ENCODE measurements around the gene C9orf85.
A peak's percentile ranks its signal among the peaks of the same experiment; 100 is the strongest.

C9orf85 gene

GRCh38 chr9:71911908-71912335, 483 bp downstream of the C9orf85 start:
- no peak for DNase-seq (ENCODE audit: low spot score in 2 of 2)
- H3K27ac Mint-ChIP-seq (ENCODE audit: low read depth) = peak overlapping the region; percentile 94
- peaks cover 66% of the 10 kb centered on the region for H3K4me1 Mint-ChIP-seq
- H3K4me3 Mint-ChIP-seq = peak overlapping the region; percentile 99
- ATAC-seq (replicated peaks; ENCODE audit: extremely low read depth, poor library complexity, severe bottlenecking) = no peak
- H3K9me3 Mint-ChIP-seq = no peaks in the 10 kb centered on the region
- peaks cover 18% of the 10 kb centered on the region for H3K36me3 Mint-ChIP-seq (ENCODE audit: insufficient read depth)
- no peaks in the 10 kb centered on the region for H3K27me3 Mint-ChIP-seq

DNA sequence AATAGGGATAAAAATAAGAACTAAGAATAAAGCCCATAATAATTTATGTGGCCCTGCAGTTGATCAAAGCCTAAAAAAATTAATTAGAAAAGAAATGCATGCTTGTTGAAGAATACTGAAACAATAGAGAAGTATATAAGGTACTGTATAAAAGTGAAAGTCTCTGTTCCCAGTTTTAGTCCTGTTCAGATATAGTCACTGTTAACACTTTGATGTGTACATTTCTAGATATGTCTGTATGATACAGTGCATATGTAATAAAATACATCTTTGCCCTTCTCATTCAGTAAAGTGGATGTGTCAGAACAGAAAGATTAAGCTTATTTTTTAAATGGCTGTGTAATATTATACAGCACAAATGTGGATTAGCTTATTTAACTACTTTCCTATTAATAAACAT, 4.1 kb downstream of the C9orf85 start:
- H3K4me1 Mint-ChIP-seq = peaks cover 43% of the 10 kb centered on the region
- no peaks in the 10 kb centered on the region for H3K9me3 Mint-ChIP-seq
- no peaks in the 10 kb centered on the region for H3K27me3 Mint-ChIP-seq
- no peak overlapping the region for H3K27ac Mint-ChIP-seq (ENCODE audit: low read depth)
- ATAC-seq (replicated peaks; ENCODE audit: extremely low read depth, poor library complexity, severe bottlenecking) (no peak), DNase-seq (ENCODE audit: low spot score in 2 of 2) (no peak)
- H3K4me3 Mint-ChIP-seq = no peak overlapping the region
- peaks cover 14% of the 10 kb centered on the region for H3K36me3 Mint-ChIP-seq (ENCODE audit: insufficient read depth)

DNA sequence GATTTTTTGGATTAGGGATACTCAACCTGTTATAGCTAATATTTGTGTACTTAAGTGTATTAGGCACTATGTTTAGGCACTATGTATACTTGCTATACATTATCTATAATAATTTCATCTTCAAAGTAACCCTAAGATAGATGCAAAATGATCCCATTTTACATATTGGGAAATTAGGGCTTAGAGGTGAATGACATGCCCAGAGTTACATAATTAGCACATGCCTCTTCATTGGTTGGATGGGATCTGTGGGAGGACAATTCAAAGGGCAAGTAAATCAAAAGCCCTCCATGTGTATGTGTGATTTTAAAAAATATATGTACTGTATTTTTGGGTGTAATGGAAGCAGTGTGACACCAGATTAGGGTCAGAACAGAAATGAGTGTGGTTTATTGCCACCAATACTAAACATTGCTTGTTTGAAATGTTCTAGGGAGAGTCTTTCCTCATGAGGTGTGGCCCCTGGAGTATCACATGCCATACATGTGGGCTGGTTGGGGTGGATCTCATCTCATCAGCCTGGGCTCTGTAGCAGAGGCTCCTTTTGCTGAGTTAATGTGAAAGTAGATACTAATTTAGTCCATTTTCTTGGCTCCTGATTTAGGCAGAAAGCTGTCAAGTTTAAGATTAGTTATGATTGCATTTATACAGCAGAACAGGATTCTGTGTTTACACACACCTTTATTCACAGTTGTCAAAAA, 5.5 kb downstream of the C9orf85 start:
- Mint-ChIP-seq H3K9me3 (no peaks in the 10 kb centered on the region), H3K27ac (ENCODE audit: low read depth) (no peak overlapping the region), H3K36me3 (ENCODE audit: insufficient read depth) (peaks cover 8% of the 10 kb centered on the region), H3K27me3 (no peaks in the 10 kb centered on the region), H3K4me3 (no peak overlapping the region), H3K4me1 (peaks cover 34% of the 10 kb centered on the region)
- no peak for ATAC-seq (replicated peaks; ENCODE audit: extremely low read depth, poor library complexity, severe bottlenecking)
- DNase-seq (ENCODE audit: low spot score in 2 of 2) = no peak

GRCh38 chr9:71918419-71918818, 7.0 kb downstream of the C9orf85 start:
- no peak for ATAC-seq (replicated peaks; ENCODE audit: extremely low read depth, poor library complexity, severe bottlenecking)
- Mint-ChIP-seq H3K27ac (ENCODE audit: low read depth) (no peak overlapping the region), H3K36me3 (ENCODE audit: insufficient read depth) (peaks cover 8% of the 10 kb centered on the region), H3K9me3 (no peaks in the 10 kb centered on the region), H3K27me3 (no peaks in the 10 kb centered on the region), H3K4me3 (no peak overlapping the region), H3K4me1 (peaks cover 36% of the 10 kb centered on the region)
- DNase-seq (ENCODE audit: low spot score in 2 of 2) = no peak

DNA sequence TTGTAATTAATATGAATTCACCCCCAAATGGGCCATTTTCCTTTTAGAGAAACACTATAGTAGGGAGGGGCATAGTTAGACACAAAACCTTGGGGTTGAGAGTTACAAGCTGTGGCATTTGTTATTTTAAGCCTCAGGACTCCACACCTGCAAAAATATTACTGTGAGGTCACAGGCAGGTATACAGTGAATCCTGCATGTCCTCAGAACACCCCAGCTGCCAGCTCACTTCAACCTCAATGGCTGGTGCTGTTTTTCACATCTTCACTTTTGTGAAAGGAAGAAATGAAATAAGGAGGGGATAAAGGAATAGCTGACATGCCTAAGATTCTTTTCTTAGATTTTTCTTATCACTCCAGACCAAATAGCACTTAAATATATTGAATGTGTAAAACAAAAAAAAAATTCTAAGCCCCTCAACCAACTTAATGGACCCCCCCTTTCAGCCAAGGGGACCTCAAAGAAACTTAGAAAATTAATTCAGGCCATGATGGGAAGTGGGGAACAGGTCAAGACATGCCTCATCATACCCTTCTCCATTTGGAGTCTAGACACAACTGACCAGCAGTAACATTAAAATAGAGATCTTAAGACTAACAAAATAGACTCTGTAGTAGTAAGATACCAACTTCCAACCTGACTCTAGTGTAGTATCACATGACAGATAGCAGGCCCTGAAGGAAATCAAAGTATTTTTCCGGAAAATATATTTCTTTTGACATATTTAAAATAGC, 9.2 kb downstream of the C9orf85 start:
- Mint-ChIP-seq H3K27me3 (no peaks in the 10 kb centered on the region), H3K36me3 (ENCODE audit: insufficient read depth) (peaks cover 7% of the 10 kb centered on the region), H3K4me1 (peaks cover 38% of the 10 kb centered on the region), H3K4me3 (no peak overlapping the region), H3K9me3 (no peaks in the 10 kb centered on the region), H3K27ac (ENCODE audit: low read depth) (no peak overlapping the region)
- ATAC-seq (replicated peaks; ENCODE audit: extremely low read depth, poor library complexity, severe bottlenecking) = no peak
- DNase-seq (ENCODE audit: low spot score in 2 of 2) = no peak

DNA sequence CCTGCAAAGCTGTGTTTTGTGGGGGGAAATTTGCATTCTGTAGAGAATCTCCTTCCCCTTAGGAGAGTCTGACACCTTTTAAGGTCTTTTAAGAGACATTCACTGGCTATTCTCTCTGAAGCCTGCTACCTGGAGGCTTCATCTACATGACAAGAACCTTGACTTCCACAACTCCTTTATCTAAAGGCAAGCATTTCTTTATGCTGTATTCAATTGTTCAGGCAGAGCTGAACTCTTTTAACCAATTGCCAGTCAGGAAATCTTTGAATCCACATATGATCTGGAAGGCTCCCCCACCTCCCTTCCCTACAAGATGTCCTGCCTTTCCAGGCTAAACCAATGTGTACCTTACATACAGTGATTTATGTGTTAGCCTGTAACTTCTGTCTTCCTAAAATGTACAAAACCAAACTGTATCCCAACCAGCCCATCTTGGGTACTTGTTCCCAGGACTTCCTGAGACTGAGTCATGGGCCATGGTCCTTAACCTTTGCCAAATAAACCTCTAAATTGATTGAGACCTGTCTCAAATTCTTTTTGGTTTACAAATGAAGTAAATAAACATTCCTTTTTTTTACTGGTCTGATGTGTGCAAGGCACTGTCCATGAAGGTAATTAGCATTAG, 9.9 kb downstream of the C9orf85 start:
- peaks cover 33% of the 10 kb centered on the region for H3K4me1 Mint-ChIP-seq
- H3K36me3 Mint-ChIP-seq (ENCODE audit: insufficient read depth) = peaks cover 7% of the 10 kb centered on the region
- no peaks in the 10 kb centered on the region for H3K9me3 Mint-ChIP-seq
- ATAC-seq (replicated peaks; ENCODE audit: extremely low read depth, poor library complexity, severe bottlenecking) = no peak
- no peaks in the 10 kb centered on the region for H3K27me3 Mint-ChIP-seq
- H3K4me3 Mint-ChIP-seq = no peak overlapping the region
- no peak overlapping the region for H3K27ac Mint-ChIP-seq (ENCODE audit: low read depth)
- DNase-seq (ENCODE audit: low spot score in 2 of 2) = no peak

DNA sequence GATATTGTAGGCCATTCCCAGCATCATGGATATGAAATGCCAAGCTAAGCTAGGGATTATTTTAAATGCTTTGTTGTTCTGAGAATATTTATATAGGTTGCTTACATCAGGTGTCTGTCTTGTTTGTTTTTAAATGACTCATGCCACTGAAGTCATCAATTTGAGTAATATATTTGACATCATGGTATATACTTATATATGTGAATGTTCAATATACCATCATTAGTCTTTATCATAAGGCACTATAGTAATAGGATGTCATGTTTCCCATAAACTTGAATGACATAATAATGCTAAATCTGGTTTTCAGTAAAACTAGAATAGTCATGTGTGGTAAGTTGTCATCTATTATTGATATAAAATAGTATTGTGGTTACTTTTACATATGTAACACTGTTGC, 13.1 kb downstream of the C9orf85 start:
- ATAC-seq (replicated peaks; ENCODE audit: extremely low read depth, poor library complexity, severe bottlenecking) (no peak), DNase-seq (ENCODE audit: low spot score in 2 of 2) (no peak)
- peaks cover 5% of the 10 kb centered on the region for H3K36me3 Mint-ChIP-seq (ENCODE audit: insufficient read depth)
- peaks cover 22% of the 10 kb centered on the region for H3K4me1 Mint-ChIP-seq
- H3K9me3 Mint-ChIP-seq = no peaks in the 10 kb centered on the region
- H3K27me3 Mint-ChIP-seq = no peaks in the 10 kb centered on the region
- H3K27ac Mint-ChIP-seq (ENCODE audit: low read depth) = no peak overlapping the region
- H3K4me3 Mint-ChIP-seq = no peak overlapping the region

GRCh38 chr9:71925834-71926233, 14.4 kb downstream of the C9orf85 start:
- Mint-ChIP-seq H3K27me3 (no peaks in the 10 kb centered on the region), H3K9me3 (no peaks in the 10 kb centered on the region), H3K4me3 (no peak overlapping the region), H3K27ac (ENCODE audit: low read depth) (no peak overlapping the region), H3K4me1 (peaks cover 22% of the 10 kb centered on the region), H3K36me3 (ENCODE audit: insufficient read depth) (peaks cover 5% of the 10 kb centered on the region)
- ATAC-seq (replicated peaks; ENCODE audit: extremely low read depth, poor library complexity, severe bottlenecking) (no peak), DNase-seq (ENCODE audit: low spot score in 2 of 2) (no peak)

- Mint-ChIP-seq H3K27me3 (no peaks in the 10 kb centered on the region), H3K36me3 (ENCODE audit: insufficient read depth) (peaks cover 2% of the 10 kb centered on the region), H3K9me3 (no peaks in the 10 kb centered on the region), H3K4me1 (peaks cover 19% of the 10 kb centered on the region), H3K27ac (ENCODE audit: low read depth) (no peak overlapping the region), H3K4me3 (no peak overlapping the region)
- no peak for ATAC-seq (replicated peaks; ENCODE audit: extremely low read depth, poor library complexity, severe bottlenecking)
- no peak for DNase-seq (ENCODE audit: low spot score in 2 of 2)
These were observed 16.9 kb downstream of the C9orf85 start for GRCh38 chr9:71928376-71928775.

- Mint-ChIP-seq H3K27me3 (no peaks in the 10 kb centered on the region), H3K4me1 (peaks cover 14% of the 10 kb centered on the region), H3K4me3 (no peak overlapping the region), H3K27ac (ENCODE audit: low read depth) (no peak overlapping the region), H3K36me3 (ENCODE audit: insufficient read depth) (peaks cover 2% of the 10 kb centered on the region), H3K9me3 (no peaks in the 10 kb centered on the region)
- no peak for ATAC-seq (replicated peaks; ENCODE audit: extremely low read depth, poor library complexity, severe bottlenecking)
- no peak for DNase-seq (ENCODE audit: low spot score in 2 of 2)
These were observed 17.4 kb downstream of the C9orf85 start for GRCh38 chr9:71928806-71929205.

- Mint-ChIP-seq H3K27me3 (no peaks in the 10 kb centered on the region), H3K27ac (ENCODE audit: low read depth) (no peak overlapping the region), H3K4me3 (no peak overlapping the region), H3K4me1 (peaks cover 10% of the 10 kb centered on the region), H3K36me3 (ENCODE audit: insufficient read depth) (peaks cover under 1% of the 10 kb centered on the region), H3K9me3 (no peaks in the 10 kb centered on the region)
- DNase-seq (ENCODE audit: low spot score in 2 of 2) (no peak), ATAC-seq (replicated peaks; ENCODE audit: extremely low read depth, poor library complexity, severe bottlenecking) (no peak)
These were observed 17.8 kb downstream of the C9orf85 start for GRCh38 chr9:71929223-71929622.

- H3K4me1 Mint-ChIP-seq = peaks cover 8% of the 10 kb centered on the region
- no peak overlapping the region for H3K27ac Mint-ChIP-seq (ENCODE audit: low read depth)
- ATAC-seq (replicated peaks; ENCODE audit: extremely low read depth, poor library complexity, severe bottlenecking) (no peak), DNase-seq (ENCODE audit: low spot score in 2 of 2) (no peak)
- H3K27me3 Mint-ChIP-seq = no peaks in the 10 kb centered on the region
- no peaks in the 10 kb centered on the region for H3K36me3 Mint-ChIP-seq (ENCODE audit: insufficient read depth)
- H3K4me3 Mint-ChIP-seq = no peak overlapping the region
- H3K9me3 Mint-ChIP-seq = no peaks in the 10 kb centered on the region
These were observed 18.5 kb downstream of the C9orf85 start for GRCh38 chr9:71929791-71930440.

Measured in central memory CD8-positive, alpha-beta T cell (primary cell).